Prostate gland (tissue), 2 donors: ENCODE measurements around the gene FAU. TPM values are rescaled to one million over a fixed set of nuclear protein-coding genes. Genes with fewer than 3 reads are reported as not detected.

ENCODE experiments used
- DNase-seq: peaks from one replicate; pipeline ENCODE4 v3.0.0-alpha.2; 2019; ENCODE audit warnings: low spot score
- H3K27ac ChIP-seq, 2 donors: fragments of 200-600 bp; sonication (generic); 2 replicates each; pipeline ENCODE4 v1.5.1; 2017 to 2019
- H3K27me3 ChIP-seq: fragments of 200-600 bp; sonication (generic); replicated peaks from 2 replicates; pipeline ENCODE4 v1.5.1; 2019; ENCODE audit not compliant: insufficient read depth
- H3K36me3 ChIP-seq, 2 donors: fragments of 200-600 bp; sonication (generic); 1 replicate in 1 of 2; 2 replicates in 1 of 2; pipeline versions ENCODE4 v1.5.1 to v1.8.1; 2017 to 2019
- H3K4me1 ChIP-seq: fragments of 200-600 bp; sonication (generic); replicated peaks from 2 replicates; pipeline ENCODE4 v1.5.1; 2019
- H3K4me3 ChIP-seq, 2 donors: fragments of 200-600 bp; sonication (generic); 2 replicates each; pipeline ENCODE4 v1.5.1; 2017 to 2019
- H3K9me3 ChIP-seq: fragments of 200-600 bp; sonication (generic); 2 replicates; pipeline ENCODE4 v1.5.1; 2017
- CTCF ChIP-seq, 4 experiments: fragments of 200-600 bp in 2 of 4; fragments of 450-650 bp in 2 of 4; sonication (generic) in 2 of 4; IDR thresholded peaks; 1 replicate in 3 of 4; 2 replicates in 1 of 4; pipeline ENCODE4 v1.5.1; 2016 to 2019; ENCODE audit warnings: antibody characterized with exemption in 4 of 4, mild to moderate bottlenecking in 2 of 4, moderate library complexity in 2 of 4
- POLR2A ChIP-seq: fragments of 450-650 bp; IDR thresholded peaks from one replicate; pipeline ENCODE4 v1.6.1; 2016; ENCODE audit warnings: antibody characterized with exemption, mild to moderate bottlenecking
- POLR2AphosphoS5 ChIP-seq: sonication (generic); formaldehyde crosslinking; IDR thresholded peaks from one replicate; pipeline ENCODE4 v1.6.1; 2017; ENCODE audit warnings: antibody characterized with exemption
- WGBS: methylation state at CpG from one replicate; pipeline ENCODE4 v1.1.5; 2018; 5-methylcytosine and 5-hydroxymethylcytosine counted together
- intact Hi-C: fragments of 100-400 bp; cut with DNase I; formaldehyde crosslinking; loops from one replicate; pipeline ENCODE4 v1.14.2; 2022
- total RNA-seq, 2 donors: library from RNA; depleted of rRNA; stranded (reverse); fragments of >200 nt; gene quantifications; one replicate each; pipeline ENCODE4 v1.1.0, GENCODE V29; 2016

Gene FAU
- total RNA-seq, 2 donors from 2014 or later = 654 to 691 TPM

- peak overlapping the region; percentile 77 to 78 for H3K4me3 ChIP-seq
- no peaks in the 10 kb centered on the region for H3K27me3 ChIP-seq
- peaks cover 0 to 5% of the 10 kb centered on the region in 2 donors for H3K36me3 ChIP-seq
- H3K27ac ChIP-seq = peak overlapping the region; percentile 91 to 94
- TF ChIP-seq POLR2A (no peak), CTCF (IDR thresholded peaks at IDR 0.05) (no peak), POLR2AphosphoS5 (no peak)
- H3K4me1 ChIP-seq = peaks cover 5% of the 10 kb centered on the region
- H3K9me3 ChIP-seq = no peaks in the 10 kb centered on the region
- 35% methylated on average over 23 of the region's 23 CpGs for WGBS
- intact Hi-C loops = loop anchor here (5.0 kb wide), 2 partner anchors 33 to 42 kb away; partner anchors contain the start of genes SAC3D1 and ZNHIT2
- no peak for DNase-seq
Measured at GRCh38 chr11:65084598-65085375, 37.1 kb downstream of the FAU start.

- H3K9me3 ChIP-seq = no peaks in the 10 kb centered on the region
- no peaks in the 10 kb centered on the region for H3K27me3 ChIP-seq
- DNase-seq = peak; percentile 93
- peak within 1 kb of the TSS; percentile 91 to 94 for H3K27ac ChIP-seq
- H3K4me1 ChIP-seq = peaks cover 5% of the 10 kb centered on the region
- TF ChIP-seq POLR2A (peak; percentile 57), CTCF (IDR thresholded peaks at IDR 0.05) (peak in 2 of 4 experiments; percentile 29 to 30), POLR2AphosphoS5 (peak; percentile 100)
- WGBS = under 1% methylated on average over 60 of the region's 79 CpGs
- intact Hi-C loops = loop anchor here (5.0 kb wide), 2 partner anchors 33 to 42 kb away; partner anchors contain the start of genes SAC3D1 and ZNHIT2
- H3K36me3 ChIP-seq = peaks cover 0 to 5% of the 10 kb centered on the region in 2 donors
- peak within 1 kb of the TSS; percentile 77 to 78 for H3K4me3 ChIP-seq
Measured at GRCh38 chr11:65083834-65084597, 37.9 kb downstream of the FAU start, which contains the start of the genes CDCA5 and ZFPL1. Gene CDCA5 (minus strand): TSS chr11:65084040. CDS start chr11:65083978, 62 bp downstream. Gene ZFPL1 (plus strand): TSS chr11:65084222. CDS start chr11:65084699, 477 bp downstream.

- TF ChIP-seq POLR2AphosphoS5 (no peak), POLR2A (no peak), CTCF (IDR thresholded peaks at IDR 0.05) (no peak)
- intact Hi-C loops = loop anchor here (5.0 kb wide), 2 partner anchors 34 to 41 kb away; partner anchors contain the start of genes SAC3D1 and ZNHIT2
- Histone ChIP-seq H3K27me3 (no peaks in the 10 kb centered on the region), H3K9me3 (no peaks in the 10 kb centered on the region), H3K4me1 (peaks cover 5% of the 10 kb centered on the region), H3K36me3 (peaks cover 0 to 5% of the 10 kb centered on the region in 2 donors), H3K27ac (peak overlapping the region; percentile 91 to 94), H3K4me3 (peak overlapping the region; percentile 77 to 78)
- WGBS = 6% methylated on average over 13 of the region's 13 CpGs
- DNase-seq = no peak
Measured at GRCh38 chr11:65083134-65083833, 38.6 kb downstream of the FAU start.

GRCh38 chr11:65078786-65079342 lies 43.1 kb downstream of the FAU start:
- Histone ChIP-seq H3K4me3 (no peak overlapping the region), H3K9me3 (no peaks in the 10 kb centered on the region), H3K36me3 (no peaks in the 10 kb centered on the region), H3K27me3 (no peaks in the 10 kb centered on the region), H3K27ac (no peak overlapping the region), H3K4me1 (no peaks in the 10 kb centered on the region)
- no peak for DNase-seq
- intact Hi-C loops = no loop called here
- TF ChIP-seq POLR2A = no peak
- no peak for TF ChIP-seq CTCF (IDR thresholded peaks at IDR 0.05)
- TF ChIP-seq POLR2AphosphoS5 = no peak
- 90% methylated on average over 9 of the region's 9 CpGs for WGBS
